ENCODE data around the gene IARS2. TPM values are rescaled to one million over a fixed set of nuclear protein-coding genes. Genes with fewer than 3 reads are reported as not detected.
A peak's percentile ranks its signal among the peaks of the same experiment; 100 is the strongest.

IARS2 gene
- total RNA-seq (51.4 TPM), polyA plus RNA-seq (ENCODE audit: insufficient read depth, low read depth, low replicate concordance) (42.9 TPM)
- long read RNA-seq, donor 1, transcript IARS2-201 (23 exons, 3,560 nt), result major isoform, 6 of 25 reads
- long read RNA-seq, donor 1, partial matches to known transcripts, result 19 of 25 reads
- long read RNA-seq, donor 1, other reads (novel, unspliced or antisense), result 0 of 25 reads
- long read RNA-seq, donor 2, transcript IARS2-201 (23 exons, 3,560 nt), result major isoform, 7 of 19 reads
- long read RNA-seq, donor 2, partial matches to known transcripts, result 12 of 19 reads
- long read RNA-seq, donor 2, other reads (novel, unspliced or antisense), result 0 of 19 reads
- long read RNA-seq, donor 3, transcript IARS2-201 (23 exons, 3,560 nt), result major isoform, 9 of 16 reads
- long read RNA-seq, donor 3, partial matches to known transcripts, result 7 of 16 reads
- long read RNA-seq, donor 3, other reads (novel, unspliced or antisense), result 0 of 16 reads
- long read RNA-seq, donor 4, transcript IARS2-201 (23 exons, 3,560 nt), result major isoform, 5 of 24 reads
- long read RNA-seq, donor 4, partial matches to known transcripts, result 19 of 24 reads
- long read RNA-seq, donor 4, other reads (novel, unspliced or antisense), result 0 of 24 reads
- long read RNA-seq, donor 5, result 0 reads
- long read RNA-seq, donor 6, partial matches to known transcripts, result 16 of 20 reads
- long read RNA-seq, donor 6, other reads (novel, unspliced or antisense), result 0 of 20 reads
- long read RNA-seq, donor 7, transcript IARS2-201 (23 exons, 3,560 nt), result major isoform, 64 of 72 reads
- long read RNA-seq, donor 7, partial matches to known transcripts, result 7 of 72 reads
- long read RNA-seq, donor 7, other reads (novel, unspliced or antisense), result 1 of 72 reads
- long read RNA-seq, donor 8, transcript IARS2-201 (23 exons, 3,560 nt), result major isoform, 5 of 96 reads
- long read RNA-seq, donor 8, partial matches to known transcripts, result 91 of 96 reads
- long read RNA-seq, donor 8, other reads (novel, unspliced or antisense), result 0 of 96 reads
- long read RNA-seq, donor 9, partial matches to known transcripts, result 5 of 12 reads
- long read RNA-seq, donor 9, other reads (novel, unspliced or antisense), result 0 of 12 reads
- long read RNA-seq, donor 10, transcript IARS2-201 (23 exons, 3,560 nt), result major isoform, 7 of 51 reads
- long read RNA-seq, donor 10, partial matches to known transcripts, result 42 of 51 reads
- long read RNA-seq, donor 10, other reads (novel, unspliced or antisense), result 0 of 51 reads

- FAIRE-seq (no peak), DNase-seq (peak; percentile 91 to 96 (median 95))
- no peak for TF ChIP-seq CTCF (IDR thresholded peaks at IDR 0.05; ENCODE audit: borderline replicate concordance, extremely low read depth, insufficient read depth)
- Histone ChIP-seq H3K27me3 (ENCODE audit: control insufficient read depth, insufficient read depth, low read length) (no peaks in the 10 kb centered on the region), H3K27ac (ENCODE audit: low read depth in 2 of 2, low read length in 2 of 2) (peak within 1 kb of the TSS; percentile 75 to 80), H3K36me3 (ENCODE audit: control insufficient read depth in 2 of 3, insufficient read depth in 3 of 3, low read length in 3 of 3) (no peaks in the 10 kb centered on the region), H3K4me1 (ENCODE audit: control insufficient read depth in 2 of 3, insufficient read depth in 2 of 3, low read depth in 1 of 3, low read length in 3 of 3) (peaks cover 0 to 8% (median 4%) of the 10 kb centered on the region in 3 donors), H3K9me3 (ENCODE audit: control insufficient read depth in 2 of 3, insufficient read depth in 1 of 3, low read length in 3 of 3) (no peaks in the 10 kb centered on the region), H3K9ac (ENCODE audit: low read length in 3 of 3) (peak within 1 kb of the TSS; percentile 46 to 76 (median 48)), H3K4me3 (ENCODE audit: low read length in 3 of 3) (peak within 1 kb of the TSS; percentile 71 to 95 (median 91))
- intact Hi-C loops (cut with DNase I), result no loop called here
These were observed at the start of gene IARS2 for GRCh38 chr1:220094016-220094911. TSS of gene IARS2 (plus strand) at chr1:220094132. CDS start at chr1:220094217, 85 bp downstream.

DNA sequence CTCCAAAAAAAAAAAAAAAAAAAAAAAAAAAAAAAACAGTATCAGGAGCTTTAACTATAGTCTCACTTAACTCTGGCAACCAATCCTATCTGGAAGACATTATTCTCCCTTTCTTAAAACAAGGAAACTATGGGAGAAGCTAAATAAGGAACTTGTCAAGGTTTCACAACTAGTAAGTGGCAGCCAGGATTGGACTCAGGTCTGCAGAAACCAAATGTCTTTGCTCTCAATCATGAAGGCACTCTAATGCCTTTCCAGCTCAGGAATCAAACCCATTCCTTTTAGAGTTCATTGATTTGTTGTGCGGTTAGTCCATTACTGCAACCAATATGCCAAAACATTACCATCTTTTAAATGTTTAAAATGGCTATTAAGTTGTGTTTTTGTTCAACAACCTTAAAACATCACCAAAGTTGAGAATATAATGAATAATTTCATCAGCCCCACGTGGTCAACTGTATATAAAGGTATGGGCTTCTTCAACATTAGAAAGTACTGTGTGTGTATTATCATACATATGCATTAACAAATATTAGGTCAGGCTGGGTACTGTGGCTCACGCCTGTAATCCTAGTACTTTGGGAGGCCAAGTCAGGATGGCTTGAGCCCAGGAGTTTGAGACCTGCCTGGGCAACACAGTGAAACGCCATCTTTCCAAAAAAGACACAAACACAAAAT lies 49.1 kb upstream of the IARS2 start:
- H3K9me3 ChIP-seq (ENCODE audit: control insufficient read depth in 2 of 3, insufficient read depth in 1 of 3, low read length in 3 of 3), result no peaks in the 10 kb centered on the region
- H3K4me1 ChIP-seq (ENCODE audit: control insufficient read depth in 2 of 3, insufficient read depth in 2 of 3, low read depth in 1 of 3, low read length in 3 of 3), result peaks cover 0 to 9% (median 0%) of the 10 kb centered on the region in 3 donors
- H3K36me3 ChIP-seq (ENCODE audit: control insufficient read depth in 2 of 3, insufficient read depth in 3 of 3, low read length in 3 of 3), result peaks cover 0 to 2% (median 2%) of the 10 kb centered on the region in 3 donors
- TF ChIP-seq CTCF (IDR thresholded peaks at IDR 0.05; ENCODE audit: borderline replicate concordance, extremely low read depth, insufficient read depth), result no peak
- H3K27ac ChIP-seq (ENCODE audit: low read depth in 2 of 2, low read length in 2 of 2), result no peak overlapping the region
- intact Hi-C loops (cut with DNase I), result no loop called here
- no peaks in the 10 kb centered on the region for H3K27me3 ChIP-seq (ENCODE audit: control insufficient read depth, insufficient read depth, low read length)
- FAIRE-seq (no peak), DNase-seq (no peak)
- H3K4me3 ChIP-seq (ENCODE audit: low read length in 3 of 3), result peak overlapping the region in 1 of 3 donors; percentile 82
- H3K9ac ChIP-seq (ENCODE audit: low read length in 3 of 3), result no peak overlapping the region
